GM19372 (cell line): ENCODE measurements around the gene GMPPA.

Source experiments
- ATAC-seq: cut with Tn5 transposase; IDR thresholded peaks from one replicate; pipeline ENCODE4 v1.9.1; 2021; ENCODE audit warnings: mild to moderate bottlenecking, low read depth, moderate library complexity; ENCODE audit not compliant: unreplicated experiment

GMPPA gene

DNA sequence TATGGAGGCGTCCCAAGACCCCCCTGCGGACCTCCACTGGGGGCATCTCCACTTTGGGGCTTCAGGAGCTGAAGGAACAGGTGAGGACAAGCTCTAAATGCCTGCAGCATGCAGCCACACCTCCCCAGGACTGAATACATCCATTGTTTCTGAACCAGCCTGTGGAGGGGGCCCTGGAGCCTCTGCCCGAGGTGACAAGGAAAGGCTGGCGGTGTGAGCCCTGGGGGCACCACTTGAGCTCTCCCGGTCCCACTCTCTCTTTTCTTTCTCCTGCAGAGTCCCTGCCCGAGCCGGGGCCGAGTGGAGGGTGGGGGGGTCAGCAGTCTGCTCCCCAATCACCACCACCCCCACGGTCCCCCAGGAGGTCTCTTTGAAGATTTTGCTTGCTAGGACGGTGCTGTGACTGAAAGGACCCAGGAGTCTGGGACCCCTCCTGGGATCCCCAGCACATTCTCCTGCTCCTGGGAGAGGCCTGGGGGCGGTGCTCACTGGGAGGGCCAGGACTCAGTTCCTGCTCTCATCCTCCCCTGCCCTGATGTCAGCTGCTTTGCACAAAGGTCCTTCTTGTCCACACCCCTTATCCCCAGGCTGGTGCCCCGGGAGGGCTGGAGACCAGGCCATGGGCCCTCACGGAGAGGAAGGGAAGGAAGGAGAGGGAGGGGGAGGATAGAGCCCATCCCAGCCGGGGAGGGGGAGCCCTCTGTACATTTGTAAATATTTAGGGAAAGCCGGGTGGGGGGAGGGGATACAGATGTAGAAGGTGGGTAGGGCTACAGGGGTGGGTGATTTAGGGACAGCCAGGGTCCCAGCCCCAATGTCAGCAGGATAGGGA lies 39.2 kb downstream of the GMPPA start:
- ATAC-seq: no peak

GRCh38 chr2:219538504-219538951 lies 39.8 kb downstream of the GMPPA start:
- ATAC-seq: no peak

DNA sequence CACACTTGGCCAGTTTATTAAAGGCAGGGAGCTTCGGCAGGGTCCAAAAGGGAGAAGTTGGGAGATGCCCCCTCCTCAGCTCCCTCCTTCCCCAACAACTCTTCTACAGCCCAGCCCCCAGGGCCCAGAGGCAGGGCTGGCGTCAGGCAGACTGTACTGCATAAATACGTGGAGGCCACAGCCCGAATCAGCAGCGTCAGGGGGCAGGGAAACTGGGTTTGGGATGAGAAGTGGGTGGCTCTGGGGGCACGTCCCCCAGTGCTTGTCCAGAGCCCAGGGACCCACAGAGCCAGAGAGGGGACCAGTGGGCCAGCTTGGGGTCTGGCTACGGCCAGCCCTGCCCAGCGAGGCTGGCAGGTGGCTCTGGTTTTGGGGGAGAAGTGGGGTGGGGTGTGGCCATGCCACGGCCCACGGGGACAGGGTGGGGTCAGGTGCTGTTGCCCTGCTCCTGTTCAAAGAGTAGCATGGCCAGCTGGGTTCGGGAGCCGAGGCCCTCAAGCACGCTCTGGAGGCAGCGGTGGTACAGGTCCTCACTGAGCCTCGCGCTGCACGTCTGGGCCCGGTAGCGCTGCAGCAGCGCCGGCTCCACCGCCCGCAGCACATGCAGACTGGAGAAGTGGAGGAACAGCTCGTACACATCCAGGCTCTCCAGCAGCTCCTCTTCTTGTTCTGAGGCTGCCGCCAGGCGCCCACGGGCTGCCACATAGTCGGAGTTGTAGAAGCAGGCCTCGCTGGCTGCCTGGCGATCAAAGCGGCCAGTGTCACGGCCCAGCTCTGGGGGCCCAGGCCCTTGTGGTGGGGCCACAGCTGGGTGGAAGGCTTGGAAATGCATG lies 40.5 kb downstream of the GMPPA start:
- ATAC-seq: no peak

DNA sequence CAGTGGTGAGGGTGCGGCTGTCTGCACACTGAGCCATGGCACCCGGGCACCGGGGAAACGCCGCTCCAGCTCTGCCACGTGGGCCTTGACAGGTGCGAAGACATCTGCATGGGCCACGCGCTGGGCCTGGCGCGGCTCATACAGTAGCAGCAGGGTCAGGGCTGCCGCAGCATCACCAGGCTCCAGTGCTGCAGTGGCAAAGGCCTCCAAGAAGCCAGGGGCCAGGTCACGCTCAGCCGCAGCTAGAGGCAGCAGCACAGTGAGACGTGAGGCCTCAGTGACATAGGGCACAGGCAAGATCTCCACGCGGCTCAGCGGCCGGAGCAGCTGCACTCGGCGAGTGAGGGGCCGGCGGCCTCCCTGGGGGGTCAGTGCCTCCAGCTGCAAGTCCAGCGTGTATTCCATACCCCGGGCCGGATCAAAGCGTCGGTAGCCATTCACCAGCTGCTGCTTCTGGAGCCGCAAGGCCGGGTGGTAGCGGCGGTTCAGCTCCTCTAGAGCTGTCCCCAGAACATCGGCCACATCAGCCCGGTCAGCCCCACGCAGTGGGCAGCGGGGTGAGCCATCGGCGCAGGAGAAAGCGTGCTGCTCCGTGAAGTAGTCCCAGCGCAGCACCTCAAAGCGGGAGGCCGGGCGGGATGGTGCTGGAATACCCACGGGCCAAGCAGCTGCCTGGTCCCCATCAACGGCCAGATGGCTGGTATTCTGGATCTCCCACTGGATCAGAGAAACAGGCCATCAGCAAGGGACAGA lies 41.4 kb downstream of the GMPPA start:
- no peak for ATAC-seq

- ATAC-seq: no peak
Measured at GRCh38 chr2:219540784-219541504, 42.3 kb downstream of the GMPPA start.

DNA sequence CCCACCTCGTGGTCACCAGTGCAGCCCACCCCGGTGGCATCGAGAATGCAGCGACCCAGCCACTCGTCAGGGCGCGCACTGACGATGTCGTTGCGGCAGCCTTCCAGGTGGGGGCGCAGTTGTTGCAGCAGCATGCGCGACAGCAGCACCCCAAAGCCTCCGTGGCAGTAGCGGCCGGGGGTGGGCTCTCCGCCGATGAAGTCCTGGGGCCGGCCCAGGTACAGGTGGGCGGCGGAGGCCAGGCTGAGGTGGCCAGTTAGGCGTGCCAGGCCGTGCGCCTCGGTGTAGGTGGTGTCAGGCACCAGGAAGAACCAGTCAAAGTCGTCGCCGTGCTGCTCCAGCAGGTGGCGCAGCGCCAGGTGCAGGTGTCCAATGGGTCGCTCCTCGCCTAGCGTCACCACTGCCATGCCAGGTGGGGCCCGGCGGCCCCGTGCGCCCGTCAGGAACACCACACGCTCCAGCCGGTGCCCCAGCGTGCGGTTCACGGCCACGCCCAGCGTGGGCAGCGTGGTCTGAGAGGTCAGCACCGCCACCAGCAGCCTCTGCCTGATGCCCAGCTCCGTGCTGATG lies 43.0 kb downstream of the GMPPA start:
- peak; percentile 40 for ATAC-seq

- ATAC-seq: peak; percentile 31
Measured at GRCh38 chr2:219542931-219543595, 44.4 kb downstream of the GMPPA start.

GRCh38 chr2:219543596-219544358 lies 45.1 kb downstream of the GMPPA start, which contains the start of the genes CHPF and TMEM198:
TSS of gene CHPF (minus strand) at chr2:219543809. CDS start at chr2:219543538, 271 bp downstream.
TSS of gene TMEM198 (plus strand) at chr2:219544028. CDS start at chr2:219544728, 700 bp downstream.
- ATAC-seq: peak; percentile 74

GRCh38 chr2:219544567-219544966 lies 45.9 kb downstream of the GMPPA start:
- no peak for ATAC-seq

GRCh38 chr2:219545295-219545942 lies 46.7 kb downstream of the GMPPA start:
- no peak for ATAC-seq

- no peak for ATAC-seq
Measured at GRCh38 chr2:219545943-219546352, 47.3 kb downstream of the GMPPA start.

DNA sequence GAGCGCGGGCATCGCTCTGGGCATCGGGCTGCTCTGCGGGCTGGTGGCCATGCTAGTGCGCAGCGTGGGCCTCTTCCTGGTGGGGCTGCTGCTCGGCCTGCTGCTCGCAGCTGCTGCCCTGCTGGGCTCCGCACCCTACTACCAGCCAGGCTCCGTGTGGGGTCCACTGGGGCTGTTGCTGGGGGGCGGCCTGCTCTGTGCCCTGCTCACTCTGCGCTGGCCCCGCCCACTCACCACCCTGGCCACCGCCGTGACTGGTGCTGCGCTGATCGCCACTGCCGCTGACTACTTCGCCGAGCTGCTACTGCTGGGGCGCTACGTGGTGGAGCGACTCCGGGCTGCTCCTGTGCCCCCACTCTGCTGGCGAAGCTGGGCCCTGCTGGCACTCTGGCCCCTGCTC lies 48.9 kb downstream of the GMPPA start:
- no peak for ATAC-seq

- no peak for ATAC-seq
Measured at GRCh38 chr2:219548990-219549389, 50.3 kb downstream of the GMPPA start.

DNA sequence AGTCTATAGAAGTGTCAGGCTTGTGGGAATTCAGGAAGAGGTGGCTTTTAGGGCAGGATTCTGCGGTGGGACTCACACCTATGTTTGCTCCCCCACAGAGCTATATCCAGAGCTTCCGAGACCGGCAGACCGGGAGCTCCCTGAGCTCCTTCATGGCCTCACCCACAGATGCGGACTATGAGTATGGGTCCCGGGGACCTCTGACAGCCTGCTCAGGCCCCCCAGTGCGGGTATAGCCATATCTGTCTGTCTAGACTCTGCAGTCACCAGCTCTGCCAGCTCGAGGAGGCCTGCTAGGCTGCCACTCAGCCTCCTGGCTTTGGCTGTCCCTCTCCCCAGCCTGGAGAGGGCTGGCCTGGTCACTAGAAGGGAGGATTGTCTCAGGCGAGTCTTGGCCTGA lies 50.9 kb downstream of the GMPPA start:
- no peak for ATAC-seq

DNA sequence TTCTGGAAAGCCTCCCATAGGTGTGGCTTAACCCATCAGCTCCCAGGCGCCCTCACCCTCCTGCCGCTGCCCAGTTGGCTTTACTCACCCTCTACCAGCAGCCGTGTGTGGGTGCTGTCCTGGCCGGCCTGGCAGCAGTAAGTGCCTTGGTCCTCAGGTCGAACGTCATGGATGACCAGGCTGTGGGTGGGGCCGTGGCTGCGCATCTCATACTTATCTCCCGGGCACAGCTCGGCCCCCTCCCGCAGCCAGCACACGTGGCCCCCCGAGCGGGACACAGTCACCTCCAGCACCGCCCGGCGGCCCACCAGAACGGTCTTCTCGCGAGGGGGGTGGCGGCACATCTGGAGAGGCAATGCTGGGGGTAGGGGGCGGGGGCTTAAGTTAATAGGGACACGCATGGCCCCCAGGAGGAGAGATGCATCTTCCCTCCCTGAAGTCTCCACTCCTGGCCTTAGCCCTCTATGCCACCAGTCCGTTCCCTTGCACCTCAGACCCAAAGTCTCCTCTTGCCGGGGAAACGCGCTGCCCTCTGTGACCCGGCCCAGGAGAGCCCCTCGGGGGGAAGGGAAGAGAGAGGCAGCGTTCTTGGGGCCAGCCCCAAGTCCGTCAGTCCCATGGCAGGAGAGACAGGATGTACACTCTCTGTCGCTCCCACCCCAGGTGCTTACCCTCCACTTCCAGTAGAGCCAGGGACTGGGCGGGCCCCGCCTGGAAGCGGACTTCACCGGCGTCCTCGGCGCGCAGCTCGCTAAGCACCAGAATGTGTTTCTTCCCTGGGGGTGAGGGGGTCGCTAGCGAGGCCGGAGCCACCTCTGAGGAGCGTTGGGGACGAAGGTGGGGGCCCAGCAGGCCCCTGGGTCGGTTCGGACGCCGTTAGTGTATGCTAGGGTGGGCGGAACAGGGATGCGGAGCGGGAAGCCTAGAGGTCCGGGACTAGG lies 53.0 kb downstream of the GMPPA start:
- peak; percentile 2 for ATAC-seq

GRCh38 chr2:219552382-219553167 lies 53.9 kb downstream of the GMPPA start:
- peak; percentile 96 for ATAC-seq
